Measurements from ENCODE around the gene CPED1.
A peak's percentile ranks its signal among the peaks of the same experiment; 100 is the strongest.
"Not testable (repeated sequence)": the region's sequence is repeated elsewhere in the genome, so short reads cannot be mapped to it uniquely, and the experiment has no call there.

Gene CPED1

DNA sequence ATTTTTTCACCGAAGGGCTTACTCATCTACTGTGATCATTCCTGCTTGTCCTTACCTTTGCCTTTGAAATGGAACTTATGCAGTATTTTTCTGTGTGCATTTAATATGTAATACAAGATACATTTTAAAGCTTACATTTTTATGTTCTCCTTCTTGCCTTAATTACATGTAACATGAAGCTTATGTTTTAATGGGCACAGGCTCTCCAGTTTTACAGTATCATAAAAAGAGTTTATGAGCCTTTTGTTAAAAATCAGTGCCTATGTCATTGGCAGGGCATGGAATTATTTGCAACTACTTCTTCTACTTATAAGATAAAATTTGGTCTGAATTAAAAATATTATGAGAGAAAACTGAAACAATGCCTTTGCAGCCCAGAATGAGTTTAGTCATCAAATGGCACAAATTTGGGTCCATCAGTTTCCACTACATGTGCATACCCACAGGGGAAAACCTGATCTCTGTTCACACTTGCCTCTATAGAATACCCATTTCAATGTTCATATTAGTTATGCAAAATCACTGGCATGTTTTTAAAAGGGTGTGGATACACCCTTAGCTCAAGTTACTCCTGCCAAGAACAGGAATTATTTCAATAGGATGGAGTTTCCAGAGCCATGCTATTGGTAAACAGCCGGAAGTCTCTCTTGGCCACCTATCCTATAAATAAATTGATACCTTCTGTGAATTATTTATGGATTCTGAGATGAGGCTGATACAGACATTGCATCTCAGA lies 312.3 kb downstream of the CPED1 start:
- DNase-seq = no peak

DNA sequence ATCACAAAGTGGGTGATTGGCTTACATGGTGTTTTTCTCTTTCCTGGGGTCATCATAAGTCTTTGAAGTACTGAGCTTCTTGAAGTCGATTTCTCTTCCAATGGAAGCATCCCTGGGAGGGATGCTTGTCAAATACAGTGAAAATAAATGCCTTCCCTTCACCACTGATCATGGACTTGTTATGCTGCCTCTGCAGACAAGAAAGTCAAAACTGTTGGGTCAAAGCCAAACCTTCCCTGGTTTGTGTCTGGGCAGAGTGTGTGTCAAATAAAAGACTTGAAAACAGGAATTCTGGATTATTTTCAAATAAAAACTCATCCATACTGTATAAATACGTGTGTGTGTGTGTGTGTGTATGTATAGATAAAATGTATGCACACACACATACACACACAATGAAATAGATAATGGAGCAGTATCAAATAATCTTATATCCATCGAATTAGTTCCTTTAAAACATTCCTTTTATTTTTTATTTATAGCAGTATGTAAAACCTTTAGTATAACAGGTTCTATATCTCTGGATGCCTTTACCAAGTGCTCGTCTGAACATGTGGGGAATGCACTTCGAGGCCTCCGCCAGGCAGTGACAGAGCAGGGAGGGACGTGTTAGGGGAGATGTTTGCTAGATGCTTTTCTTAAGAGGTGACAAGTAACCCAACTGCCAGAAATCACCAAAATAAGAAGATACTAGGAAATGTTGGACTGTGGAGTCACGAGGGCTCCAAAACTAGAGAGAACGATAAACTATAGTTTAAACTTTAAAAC lies 313.1 kb downstream of the CPED1 start:
- no peak for DNase-seq

DNA sequence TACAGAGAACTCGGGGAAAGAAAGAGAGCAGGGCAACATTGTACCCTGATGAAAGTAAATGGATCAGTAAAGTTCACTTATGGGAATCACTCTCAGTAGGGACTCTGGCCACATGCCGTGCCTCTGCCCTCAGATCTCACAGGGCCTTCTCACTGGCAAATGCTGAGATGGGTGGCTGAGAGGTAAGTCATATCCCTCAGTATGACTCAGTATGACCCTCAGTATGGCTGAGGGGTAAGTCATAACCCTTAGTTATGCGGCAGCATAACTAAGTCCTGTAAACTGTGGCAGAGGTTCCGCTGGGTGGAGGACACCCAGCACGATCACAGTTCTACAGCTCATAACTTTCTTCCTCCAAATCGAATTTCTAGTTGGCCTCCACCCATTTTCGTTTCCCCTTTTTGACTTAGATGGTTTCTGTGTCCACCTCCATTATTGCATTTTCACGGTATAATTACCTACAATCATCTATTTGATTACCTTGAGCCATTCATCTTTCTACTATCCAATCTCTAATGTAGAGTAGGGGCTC lies 313.8 kb downstream of the CPED1 start:
- DNase-seq = no peak

DNA sequence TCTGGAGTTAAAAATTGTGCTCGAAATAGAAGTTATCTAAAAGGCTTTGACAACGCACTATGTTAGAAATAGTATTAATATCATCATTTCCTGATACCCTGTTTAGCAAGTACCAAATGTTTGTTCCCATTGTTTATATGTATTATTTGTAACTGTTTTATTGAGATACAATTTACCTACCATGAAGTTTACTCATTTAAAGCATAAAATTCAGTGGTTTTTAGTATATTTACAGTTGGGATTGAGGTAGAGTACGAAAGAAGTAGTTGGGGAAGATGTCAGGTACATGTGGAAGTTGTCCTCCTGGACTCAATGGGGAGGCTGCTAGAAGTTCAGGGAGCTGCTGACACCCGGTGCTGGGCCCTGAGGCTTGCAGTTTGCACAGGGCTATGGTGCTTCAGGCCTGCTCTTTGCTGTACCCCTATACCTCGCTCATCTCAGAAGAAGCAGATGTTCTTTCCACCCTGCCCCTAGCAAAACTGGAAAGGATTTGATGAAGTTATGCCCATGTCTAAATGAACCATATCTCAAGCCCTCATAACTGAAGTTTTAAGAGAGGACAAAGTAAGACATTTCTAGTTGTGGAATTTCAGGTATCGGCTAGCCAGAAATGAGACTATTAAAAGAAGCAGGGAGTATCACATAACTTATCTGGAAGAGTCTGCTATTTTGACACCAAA lies 315.1 kb downstream of the CPED1 start:
- no peak for DNase-seq

DNA sequence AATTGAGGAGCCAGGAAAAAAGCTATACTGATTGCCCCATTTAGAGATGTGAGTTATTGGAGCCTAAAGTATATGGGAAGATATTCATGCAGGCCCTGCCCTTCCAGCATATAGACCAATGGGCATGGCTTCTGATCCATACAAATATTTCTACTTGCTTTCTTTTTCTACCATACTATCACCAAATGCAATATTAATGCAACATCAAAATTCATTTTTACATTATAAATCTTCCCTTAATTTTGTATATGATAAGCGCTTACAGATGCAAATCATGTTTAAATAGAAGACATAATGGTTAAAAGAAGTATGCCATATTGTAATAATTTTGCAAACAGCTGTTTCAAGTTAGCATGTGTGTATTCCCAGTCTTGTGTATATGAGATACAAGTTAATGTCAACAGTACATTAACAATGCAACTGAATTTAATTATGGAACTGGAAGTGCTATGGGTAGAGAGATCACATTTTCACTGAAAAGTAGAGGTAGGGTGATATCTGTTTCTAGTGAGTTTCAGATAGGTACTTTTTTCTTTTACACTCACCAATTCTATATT lies 315.7 kb downstream of the CPED1 start:
- no peak for DNase-seq

DNA sequence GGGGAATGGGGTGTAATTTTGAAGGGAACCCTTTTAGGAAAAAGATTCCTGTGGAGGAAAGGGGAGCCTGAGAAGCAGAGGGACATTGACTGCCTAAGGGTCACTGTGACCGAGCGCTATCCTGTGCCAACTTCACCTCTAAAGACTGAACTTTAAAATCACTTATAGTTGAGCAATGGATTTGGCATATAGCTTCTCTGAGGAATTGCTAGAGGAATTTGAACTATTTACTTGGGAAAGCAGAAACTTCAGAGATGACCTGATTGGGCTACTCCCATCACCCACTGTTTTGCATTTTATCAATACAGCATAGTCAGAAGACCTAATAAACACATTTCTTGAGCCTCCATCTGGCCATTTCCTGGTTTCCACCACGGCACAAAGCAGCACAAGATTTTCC lies 316.6 kb downstream of the CPED1 start:
- no peak for DNase-seq

DNA sequence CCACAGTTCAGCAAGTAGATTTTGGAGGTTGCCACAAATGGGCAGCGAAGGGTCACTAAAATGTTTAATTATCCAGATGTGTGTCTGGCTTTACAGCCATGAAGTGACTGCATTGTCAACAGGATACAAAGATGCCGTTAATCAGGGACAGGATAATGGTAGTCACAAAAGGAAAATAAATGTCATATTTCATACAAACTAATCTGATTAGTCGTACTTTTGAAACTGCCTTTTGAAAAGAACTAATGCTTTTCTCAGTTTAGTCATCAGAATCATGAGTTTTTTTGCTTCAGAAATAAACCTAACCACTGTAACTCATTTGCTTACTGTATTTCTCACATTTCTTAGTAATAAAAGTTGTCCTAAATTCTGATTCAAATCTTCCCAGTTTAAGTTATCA lies 318.1 kb downstream of the CPED1 start:
- no peak for DNase-seq

DNA sequence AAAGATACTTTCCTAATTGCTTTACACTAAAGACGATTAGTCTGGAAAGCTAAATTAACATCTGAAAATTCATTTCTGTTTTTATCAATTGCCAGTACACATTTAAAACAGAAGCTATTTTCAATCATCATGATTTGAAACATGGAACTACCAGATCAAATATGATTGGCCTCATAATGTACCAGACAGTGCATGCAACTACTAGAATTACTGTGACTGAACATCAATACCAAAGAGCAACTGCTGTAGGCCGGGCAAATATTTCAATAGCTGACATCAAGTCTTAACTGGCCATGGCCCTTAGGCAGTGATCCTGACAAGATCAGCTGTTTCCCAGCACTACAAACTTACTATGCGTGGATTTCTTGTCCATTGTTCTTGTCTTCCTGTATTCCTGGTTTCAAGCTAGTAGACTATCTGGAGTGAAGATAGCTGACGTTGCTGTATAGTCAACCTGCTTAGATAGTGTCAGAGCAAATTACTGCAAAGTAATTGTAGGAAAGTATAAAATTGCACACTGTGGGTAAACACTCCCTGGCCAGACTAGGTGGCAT lies 318.6 kb downstream of the CPED1 start:
- no peak for DNase-seq

DNA sequence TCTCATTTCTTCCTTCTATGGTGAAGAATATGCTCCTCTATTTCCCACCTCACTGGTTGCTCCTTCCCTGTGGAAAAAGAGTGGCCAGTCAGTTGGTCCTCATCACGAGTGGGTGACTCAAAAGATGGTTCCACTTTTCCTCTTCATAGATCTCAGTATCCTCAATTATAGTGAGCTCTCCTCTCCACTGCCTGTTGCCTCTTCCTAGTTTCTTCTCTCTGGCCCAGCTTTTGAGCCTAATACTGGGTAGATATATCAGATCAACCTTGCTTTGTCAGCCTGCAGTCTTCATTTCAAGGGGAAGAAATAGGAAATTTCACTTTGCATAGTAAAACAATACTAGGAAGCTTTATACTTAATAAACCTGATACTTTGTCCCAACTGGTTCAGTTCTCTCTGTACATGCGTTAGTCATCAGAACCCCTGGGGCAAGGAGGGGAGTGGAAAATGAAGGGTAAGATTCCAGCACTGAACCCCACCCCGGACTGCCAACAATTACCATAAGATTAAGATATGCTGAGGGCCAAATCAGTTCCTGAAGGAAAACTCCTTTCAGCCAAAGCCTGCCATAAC lies 324.8 kb downstream of the CPED1 start:
- DNase-seq = no peak

DNA sequence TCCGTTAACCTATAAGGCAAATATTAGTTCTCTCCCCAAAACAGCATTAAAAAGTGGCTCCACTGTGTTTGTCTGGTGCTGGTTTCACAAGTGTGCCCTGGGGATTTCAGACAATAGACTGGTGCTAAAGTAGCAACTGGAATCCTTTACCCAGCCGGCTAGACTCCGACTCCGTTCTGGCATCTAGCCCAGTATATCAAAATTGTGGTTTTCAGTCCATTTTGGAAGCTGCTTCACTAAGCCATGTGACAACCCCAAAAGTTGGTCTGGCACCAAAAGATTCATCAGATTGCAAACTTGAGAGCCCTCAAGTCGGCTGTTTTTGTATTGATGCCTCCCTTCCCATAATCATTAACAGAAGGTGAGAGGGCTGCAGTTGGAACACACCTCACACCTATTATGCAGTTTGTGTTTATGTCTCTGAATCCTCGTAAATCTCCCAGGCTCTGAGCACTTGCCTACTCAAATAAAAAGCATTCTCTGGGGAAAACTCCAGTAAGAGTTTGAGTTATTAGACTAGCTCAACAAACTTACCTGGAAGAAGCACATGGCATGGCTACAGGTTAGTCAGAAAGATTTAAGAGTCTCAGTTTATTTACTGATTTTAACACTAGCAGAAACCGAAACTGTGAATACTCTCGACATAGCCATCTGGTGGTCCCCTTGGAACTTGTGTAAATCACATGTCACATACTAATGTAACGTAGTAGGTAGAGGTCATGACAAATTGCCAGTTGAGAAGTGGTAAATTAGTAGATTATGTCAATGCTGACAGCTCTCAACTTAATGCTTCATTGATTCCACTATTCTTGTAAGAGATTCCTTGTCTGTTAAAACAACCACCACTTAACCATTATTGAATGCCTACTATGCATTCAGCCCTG lies 325.5 kb downstream of the CPED1 start:
- DNase-seq = peak; percentile 99

DNA sequence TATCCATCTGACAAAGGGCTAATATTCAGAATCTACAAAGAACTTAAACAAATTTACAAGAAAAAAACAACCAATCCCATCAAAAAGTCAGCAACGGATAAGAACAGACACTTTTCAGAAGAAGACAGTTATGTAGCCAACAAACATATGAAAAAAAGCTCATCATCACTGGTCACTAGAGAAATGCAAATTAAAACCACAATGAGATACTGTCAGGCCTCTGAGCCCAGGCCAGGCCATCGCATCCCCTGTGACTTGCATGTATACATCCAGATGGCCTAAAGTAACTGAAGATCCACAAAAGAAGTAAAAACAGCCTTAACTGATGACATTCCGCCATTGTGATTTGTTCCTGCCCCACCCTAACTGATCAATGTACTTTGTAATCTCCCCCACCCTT lies 326.7 kb downstream of the CPED1 start:
- not testable (repeated sequence) for DNase-seq

DNA sequence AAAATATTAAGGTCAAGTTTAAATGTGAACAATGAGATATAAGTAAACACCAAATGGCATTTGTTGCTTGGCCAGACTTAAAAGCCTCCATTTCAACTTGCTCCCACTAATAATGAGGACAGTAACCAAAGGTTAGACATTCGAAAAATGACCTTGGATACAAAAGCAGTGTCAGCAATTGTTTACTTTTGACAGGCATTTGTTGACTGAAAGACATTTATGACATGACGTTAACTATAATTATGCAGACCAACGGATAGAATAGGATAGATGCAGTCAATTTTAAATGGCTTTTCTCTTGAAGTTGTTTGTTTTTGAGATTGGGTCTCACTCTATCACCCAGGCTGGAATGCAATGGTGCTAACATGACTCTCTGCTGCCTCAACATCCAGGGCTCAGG lies 333.9 kb downstream of the CPED1 start:
- DNase-seq = no peak

DNA sequence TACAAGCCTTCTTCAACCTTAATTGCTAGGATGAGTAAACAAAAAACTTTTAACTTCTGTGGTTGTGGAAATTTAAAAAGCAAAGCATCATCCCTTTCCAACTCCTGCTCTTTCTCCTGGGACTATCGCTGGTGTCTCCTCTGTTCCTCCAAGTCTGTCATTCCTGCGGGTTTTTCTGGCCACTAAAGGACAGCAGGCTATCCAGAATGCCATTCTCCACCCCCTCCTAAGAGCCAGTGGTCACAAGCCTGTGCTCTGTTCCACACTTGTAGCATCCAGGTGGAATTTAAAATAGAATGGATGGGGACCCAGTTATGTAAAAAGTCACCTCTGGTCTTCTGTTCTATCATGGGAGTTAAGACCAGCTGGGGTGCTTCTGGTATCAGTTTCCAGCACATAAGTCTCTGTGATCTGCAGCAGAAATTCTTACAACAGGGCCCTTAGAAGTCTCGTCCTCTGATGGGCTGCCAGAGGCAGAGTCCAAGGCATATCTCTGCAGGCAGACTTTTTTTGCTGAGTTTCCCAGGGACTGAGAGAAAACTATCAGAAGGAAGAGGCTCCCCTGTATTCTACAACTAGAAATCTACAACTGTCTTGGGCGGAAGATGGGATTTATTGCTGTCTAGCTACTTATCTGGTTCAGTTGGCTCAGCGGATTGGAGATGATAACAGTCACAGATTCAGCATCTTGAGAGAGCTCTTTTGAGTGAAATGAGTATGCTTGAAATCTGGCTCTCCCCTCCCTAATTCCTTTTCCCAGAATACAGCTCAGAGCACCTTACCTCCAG lies 335.2 kb downstream of the CPED1 start:
- no peak for DNase-seq

DNA sequence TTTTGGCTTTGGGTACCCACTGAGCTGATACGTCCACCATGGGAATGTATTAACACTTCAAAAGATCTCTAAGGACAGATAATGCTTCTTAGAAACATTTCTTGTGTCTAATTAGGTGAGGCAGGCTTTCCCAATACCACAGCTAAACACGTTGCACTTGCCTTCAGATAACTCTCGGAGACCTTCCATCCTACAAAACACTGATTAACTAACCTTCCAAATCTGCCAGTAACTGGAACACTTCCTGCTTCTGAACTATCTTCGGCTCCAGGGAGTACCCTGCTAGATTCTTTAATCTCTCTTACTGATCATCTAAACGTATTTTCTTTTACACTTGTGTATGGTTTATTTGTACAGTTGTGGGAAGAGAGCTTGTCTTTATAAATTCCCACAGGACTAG lies 339.2 kb downstream of the CPED1 start:
- no peak for DNase-seq

DNA sequence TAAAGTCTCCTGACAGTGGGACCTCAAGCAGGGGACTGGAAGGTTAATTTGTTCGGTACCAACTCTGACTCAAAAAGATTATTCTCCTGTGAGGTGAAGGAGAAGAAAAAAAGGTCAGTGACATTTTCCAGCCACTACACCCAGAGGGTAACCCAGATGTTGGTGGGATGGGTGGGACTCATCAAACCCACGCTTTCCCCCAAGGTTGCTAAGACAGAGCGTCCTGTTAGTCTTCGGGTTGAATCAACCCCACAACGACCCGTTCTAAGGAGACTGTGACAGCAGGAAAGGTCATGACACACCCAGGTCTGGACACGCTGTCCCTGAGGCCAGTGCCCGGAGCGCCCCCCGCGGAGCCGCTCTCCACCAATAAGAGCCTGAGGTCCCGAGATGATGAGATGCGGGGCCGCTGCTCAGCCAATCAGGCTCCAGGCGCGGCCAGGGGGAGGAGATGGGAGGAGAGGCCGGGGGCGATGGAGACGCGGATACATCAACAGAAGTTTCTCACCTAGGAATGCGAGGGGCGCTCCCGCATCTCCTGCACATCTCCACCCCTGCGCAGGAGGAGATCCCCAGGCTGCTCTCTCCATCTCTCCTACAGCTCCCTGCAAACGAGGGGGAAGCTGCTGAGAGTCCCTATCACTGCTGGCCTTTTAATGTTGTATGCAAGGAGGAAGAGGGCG lies 340.1 kb downstream of the CPED1 start, which contains the start of gene WNT16:
Gene WNT16, plus strand, starts transcription at position 493 of the 683 bp plus-strand sequence. CDS start 293 bp downstream, outside the sequence.
- DNase-seq = no peak

DNA sequence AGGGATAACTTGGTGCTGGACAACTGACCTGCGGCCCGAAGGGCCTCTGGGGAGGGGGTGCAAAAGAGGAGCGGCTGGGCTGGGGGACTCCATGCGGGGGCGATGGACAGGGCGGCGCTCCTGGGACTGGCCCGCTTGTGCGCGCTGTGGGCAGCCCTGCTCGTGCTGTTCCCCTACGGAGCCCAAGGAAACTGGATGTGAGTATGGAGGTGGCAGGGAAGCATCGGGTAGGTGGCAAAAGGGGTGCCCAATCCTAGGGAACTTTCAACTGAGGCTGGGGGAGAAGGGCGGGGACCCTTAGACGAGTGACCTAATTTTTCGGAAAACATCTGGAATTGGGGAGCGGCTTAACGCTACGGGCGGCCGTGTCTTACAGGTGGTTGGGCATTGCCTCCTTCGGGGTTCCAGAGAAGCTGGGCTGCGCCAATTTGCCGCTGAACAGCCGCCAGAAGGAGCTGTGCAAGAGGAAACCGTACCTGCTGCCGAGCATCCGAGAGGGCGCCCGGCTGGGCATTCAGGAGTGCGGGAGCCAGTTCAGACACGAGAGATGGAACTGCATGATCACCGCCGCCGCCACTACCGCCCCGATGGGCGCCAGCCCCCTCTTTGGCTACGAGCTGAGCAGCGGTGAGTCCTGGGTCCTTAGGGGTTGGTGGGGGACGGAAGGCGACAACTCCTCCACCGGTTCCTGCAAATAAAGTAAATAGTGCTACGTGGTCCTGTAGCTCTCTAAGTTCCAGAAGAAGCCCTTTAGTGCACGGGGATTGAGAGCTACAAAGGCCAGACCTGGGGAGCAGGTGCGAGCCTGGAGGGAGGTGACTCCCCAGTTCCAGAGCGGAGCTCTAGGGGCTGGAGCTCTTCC lies 340.9 kb downstream of the CPED1 start:
- no peak for DNase-seq

DNA sequence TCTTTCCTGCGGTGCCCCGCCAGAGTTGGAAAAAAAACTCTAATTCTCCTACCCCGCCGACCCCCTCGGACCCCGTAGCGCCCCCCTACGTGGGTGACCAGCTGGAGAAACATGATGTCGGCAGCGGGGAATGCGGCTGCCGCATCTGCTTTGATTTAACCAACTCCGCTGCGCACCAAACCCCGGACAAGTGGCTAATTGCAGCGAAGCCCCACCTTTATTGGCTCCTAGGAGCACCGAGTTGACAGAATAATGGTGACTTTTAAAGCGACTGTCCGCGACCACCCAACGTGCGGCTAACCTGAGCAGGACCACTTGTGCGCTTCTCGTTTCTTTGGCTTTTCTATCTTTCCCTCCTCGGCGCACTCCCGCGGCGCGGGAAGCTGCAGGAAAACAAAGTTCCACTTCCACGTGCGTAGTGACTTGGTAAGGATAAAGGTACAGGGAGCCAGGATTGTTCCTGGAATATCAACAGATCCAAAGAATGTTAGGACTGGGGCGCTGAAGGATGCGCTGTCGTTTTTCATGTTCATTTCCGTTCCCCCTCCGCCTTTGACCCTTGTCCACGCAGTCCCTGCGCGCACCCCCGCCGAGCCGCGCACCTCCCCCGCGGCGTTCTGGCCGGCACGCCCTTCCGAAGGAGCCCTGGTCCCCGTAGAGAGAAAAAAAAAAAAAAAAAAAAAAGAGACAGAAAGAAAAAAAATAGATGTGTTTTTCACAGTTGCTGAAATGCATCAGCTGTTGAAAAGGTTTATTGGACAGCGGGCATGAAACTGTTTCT lies 341.7 kb downstream of the CPED1 start:
- no peak for DNase-seq

DNA sequence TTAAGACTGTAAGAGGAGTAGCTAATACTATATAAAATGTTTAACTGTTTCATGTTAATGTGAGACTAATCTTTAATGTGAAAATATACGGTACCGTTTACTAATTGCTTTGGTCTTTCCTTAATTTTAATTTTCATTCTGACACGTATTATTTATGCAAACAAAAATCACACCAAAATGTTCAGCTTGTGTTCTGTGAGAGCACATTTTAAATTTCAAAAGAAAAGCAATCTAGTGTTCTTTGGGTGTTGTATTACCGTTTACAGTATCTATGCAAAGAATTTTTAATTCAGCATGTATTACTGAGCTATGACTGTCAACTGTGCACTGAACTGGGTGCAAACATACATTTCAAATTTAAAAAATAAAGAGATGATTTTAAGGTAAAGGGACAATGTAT lies 342.5 kb downstream of the CPED1 start:
- DNase-seq = no peak

Data from NCI-H187 treated with DMSO at 0.1 percent for 48 hours (cell line).